Fibroblast of lung (primary cell): ENCODE measurements around the gene RHOJ. TPM values are rescaled to one million over a fixed set of nuclear protein-coding genes. Genes with fewer than 3 reads are reported as not detected.
"Not testable (repeated sequence)": the region's sequence is repeated elsewhere in the genome, so short reads cannot be mapped to it uniquely, and the experiment has no call there.

Experiments
- DNase-seq, 2 donors: peaks; one replicate each; pipeline versions ENCODE4 v3.0.0 to v3.0.0-alpha.2; 2010; ENCODE audit warnings: low read depth in 2 of 2
- H2AFZ ChIP-seq: 2 replicates; pipeline ENCODE4 v1.5.1; 2012; ENCODE audit warnings: low read length, control low read depth, inconsistent platforms
- H3K27ac ChIP-seq: 2 replicates; pipeline ENCODE4 v1.5.1; 2011; ENCODE audit warnings: low read length, control low read depth; ENCODE audit not compliant: insufficient read depth
- H3K27me3 ChIP-seq: 2 replicates; pipeline ENCODE4 v1.5.1; 2011; ENCODE audit warnings: mild to moderate bottlenecking, low read length; ENCODE audit not compliant: control insufficient read depth, insufficient read depth
- H3K36me3 ChIP-seq: 2 replicates; pipeline ENCODE4 v1.5.1; 2011; ENCODE audit warnings: low read length; ENCODE audit not compliant: control insufficient read depth, insufficient read depth
- H3K4me1 ChIP-seq: 2 replicates; pipeline ENCODE4 v1.5.1; 2011; ENCODE audit warnings: low read length; ENCODE audit not compliant: control insufficient read depth, insufficient read depth; ENCODE audit errors: extremely low read depth
- H3K4me2 ChIP-seq: 2 replicates; pipeline ENCODE4 v1.5.1; 2011; ENCODE audit warnings: low read length, control low read depth; ENCODE audit not compliant: insufficient read depth; ENCODE audit errors: extremely low read depth
- H3K4me3 ChIP-seq, 4 experiments: fragments of 200-600 bp in 1 of 4; sonication (generic) in 1 of 4; replicated peaks in 1 of 4; 2 replicates each; pipeline ENCODE4 v1.5.1; 2011 to 2016; ENCODE audit warnings: low read length in 4 of 4, low read depth in 3 of 4, mild to moderate bottlenecking in 3 of 4, control low read depth in 2 of 4, inconsistent platforms in 1 of 4, mixed read lengths in 1 of 4; ENCODE audit not compliant: insufficient read depth in 1 of 4; ENCODE audit errors: control extremely low read depth in 1 of 4
- H3K79me2 ChIP-seq: 2 replicates; pipeline ENCODE4 v1.5.1; 2012; ENCODE audit warnings: mild to moderate bottlenecking, low read length, inconsistent platforms; ENCODE audit not compliant: control insufficient read depth, insufficient read depth
- H3K9ac ChIP-seq: 2 replicates; pipeline ENCODE4 v1.5.1; 2011; ENCODE audit warnings: mild to moderate bottlenecking, low read length, control low read depth; ENCODE audit not compliant: insufficient read depth
- H3K9me3 ChIP-seq: 2 replicates; pipeline ENCODE4 v1.5.1; 2012; ENCODE audit warnings: low read depth, low read length; ENCODE audit not compliant: control insufficient read depth, insufficient read depth
- H4K20me1 ChIP-seq: 2 replicates; pipeline ENCODE4 v1.5.1; 2011; ENCODE audit warnings: low read length; ENCODE audit not compliant: control insufficient read depth, insufficient read depth; ENCODE audit errors: extremely low read depth
- CTCF ChIP-seq, 2 donors: IDR thresholded peaks in 1 of 2; conservative IDR thresholded peaks in 1 of 2; 1 replicate in 1 of 2; 2 replicates in 1 of 2; pipeline ENCODE4 v1.5.1; 2011 to 2012; ENCODE audit warnings: low read length in 2 of 2, control low read depth in 1 of 2, inconsistent platforms in 1 of 2, low read depth in 1 of 2, mild to moderate bottlenecking in 1 of 2
- EZH2 ChIP-seq: IDR thresholded peaks from 2 replicates; pipeline ENCODE4 v1.5.1; 2012; ENCODE audit warnings: low read length, control low read depth, mild to moderate bottlenecking; ENCODE audit errors: missing control alignments
- polyA plus RNA-seq, 2 donors: library from polyadenylated mRNA; depleted of rRNA in 1 of 2; stranded (reverse) in 1 of 2; unstranded in 1 of 2; fragments of >200 nt; gene quantifications; 2 replicates each; pipeline ENCODE4 v1.2.1, GENCODE V29; 2011 to 2012; ENCODE audit warnings: missing spikeins in 1 of 2
- total RNA-seq: library from RNA; depleted of rRNA; stranded (reverse); fragments of >200 nt; gene quantifications from 2 replicates; pipeline ENCODE4 v1.2.1, GENCODE V29; 2014

The RHOJ gene
- total and polyA plus RNA-seq, 2 donors (not counting 1 experiment from before 2014, with no cell fraction given): 1.2 to 10.4 TPM

GRCh38 chr14:63163306-63163705, 40.9 kb upstream of the RHOJ start:
- Histone ChIP-seq H4K20me1 (no peaks in the 10 kb centered on the region), H3K9ac (no peak overlapping the region), H3K27ac (no peak overlapping the region), H3K4me2 (no peak overlapping the region), H3K9me3 (no peaks in the 10 kb centered on the region), H3K4me1 (no peaks in the 10 kb centered on the region), H2AFZ (no peak overlapping the region), H3K36me3 (no peaks in the 10 kb centered on the region), H3K4me3 (no peak overlapping the region), H3K79me2 (no peaks in the 10 kb centered on the region), H3K27me3 (no peaks in the 10 kb centered on the region)
- TF ChIP-seq EZH2: no peak
- TF ChIP-seq CTCF (conservative IDR thresholded peaks at IDR 0.05 in 1 of 2, IDR thresholded peaks at IDR 0.05 in 1 of 2; ENCODE audit: low read depth in 1 of 2, low read length in 2 of 2): no peak
- no peak for DNase-seq

DNA sequence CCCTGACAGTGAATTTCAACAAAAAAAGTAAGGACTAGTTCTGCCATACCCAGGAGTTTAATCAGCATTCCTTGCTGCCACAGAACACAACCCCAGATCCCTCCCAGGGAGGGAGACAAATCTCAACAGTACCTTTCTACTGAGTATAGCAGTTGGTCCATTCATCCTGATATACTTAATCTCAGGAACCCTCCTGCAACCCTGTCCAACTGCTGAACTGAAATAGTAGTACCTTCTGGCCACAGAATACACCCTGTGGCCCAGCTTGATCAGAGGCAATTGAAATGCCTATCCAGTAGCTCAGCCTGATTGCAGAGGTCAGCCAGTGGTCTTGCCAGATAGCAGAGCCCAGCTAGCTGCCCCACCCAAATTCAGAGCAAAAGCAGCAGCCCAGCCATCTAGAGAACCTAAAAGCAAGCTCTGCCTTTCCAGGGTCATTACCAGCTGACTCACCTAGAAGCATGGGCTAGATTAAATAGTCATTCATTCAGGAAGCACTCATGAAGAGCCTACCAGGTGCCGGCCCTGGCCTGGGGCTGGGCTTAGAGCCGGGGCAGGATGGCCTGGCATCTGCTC, 40.0 kb upstream of the RHOJ start:
- Histone ChIP-seq H3K4me1 (no peaks in the 10 kb centered on the region), H3K27ac (no peak overlapping the region), H3K9me3 (no peaks in the 10 kb centered on the region), H3K36me3 (no peaks in the 10 kb centered on the region), H3K4me3 (no peak overlapping the region), H3K4me2 (no peak overlapping the region), H3K79me2 (no peaks in the 10 kb centered on the region), H2AFZ (no peak overlapping the region), H4K20me1 (no peaks in the 10 kb centered on the region), H3K9ac (no peak overlapping the region), H3K27me3 (no peaks in the 10 kb centered on the region)
- no peak for TF ChIP-seq EZH2
- no peak for TF ChIP-seq CTCF (conservative IDR thresholded peaks at IDR 0.05 in 1 of 2, IDR thresholded peaks at IDR 0.05 in 1 of 2; ENCODE audit: low read depth in 1 of 2, low read length in 2 of 2)
- peak in 1 of 2 donors; percentile 61 for DNase-seq

DNA sequence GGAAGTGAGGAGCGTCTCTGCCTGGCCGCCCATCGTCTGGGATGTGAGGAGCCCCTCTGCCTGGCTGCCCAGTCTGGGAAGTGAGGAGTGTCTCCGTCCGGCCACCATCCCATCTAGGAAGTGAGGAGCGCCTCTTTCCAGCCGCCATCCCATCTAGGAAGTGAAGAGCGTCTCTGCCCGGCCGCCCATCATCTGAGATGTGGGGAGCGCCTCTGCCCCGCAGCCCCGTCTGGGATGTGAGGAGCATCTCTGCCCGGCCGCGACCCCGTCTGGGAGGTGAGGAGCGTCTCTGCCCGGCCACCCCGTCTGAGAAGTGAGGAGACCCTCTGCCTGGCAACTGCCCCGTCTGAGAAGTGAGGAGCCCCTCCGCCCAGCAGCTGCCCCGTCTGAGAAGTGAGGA, 39.0 kb upstream of the RHOJ start:
- H3K9ac ChIP-seq, H3K79me2 ChIP-seq, H3K36me3 ChIP-seq, H3K27me3 ChIP-seq, H3K9me3 ChIP-seq, H3K4me1 ChIP-seq, H4K20me1 ChIP-seq, H3K4me2 ChIP-seq, H3K27ac ChIP-seq, H2AFZ ChIP-seq, H3K4me3 ChIP-seq, DNase-seq: not testable (repeated sequence)
